Left cardiac atrium (tissue), 4 donors: ENCODE data around the gene MCF2L. TPM values are rescaled to one million over a fixed set of nuclear protein-coding genes. Genes with fewer than 3 reads are reported as not detected.
"Not testable (repeated sequence)": the region's sequence is repeated elsewhere in the genome, so short reads cannot be mapped to it uniquely, and the experiment has no call there.

Source experiments
- ATAC-seq, 2 donors: fragments of 200-7000 bp; cut with Tn5 transposase; one replicate each; pipeline ENCODE4 v1.9.1; 2020; ENCODE audit warnings: mild to moderate bottlenecking in 2 of 2, moderate library complexity in 2 of 2
- DNase-seq: peaks from one replicate; pipeline ENCODE4 v3.0.0-alpha.2; 2020
- intact Hi-C, 2 donors: fragments of 100-400 bp; cut with DNase I; formaldehyde crosslinking; loops; one replicate each; pipeline versions ENCODE4 v1.14.1 to v1.15.1; 2022 to 2023
- total RNA-seq, 2 donors: library from RNA; stranded (reverse); fragmentation: NEBNext Ultra II Directional; extraction: Animal tissue kit (Norgen Biotek cat#: 25700); gene quantifications; one replicate each; pipeline ENCODE4 v1.2.1, GENCODE V29; 2021
- donor health status: DM: no; HTN: yes; CAD: no.
- donor health status: DM: no; HTN: yes; CAD: no; lungs with severe emphysema.
- donor health status: DM: yes; HTN: yes; CAD: no.
- donor health status: Dilated cardiomyopathy.

Gene MCF2L
- total RNA-seq, 2 donors from 2014 or later: 39.1 to 41.6 TPM

DNA sequence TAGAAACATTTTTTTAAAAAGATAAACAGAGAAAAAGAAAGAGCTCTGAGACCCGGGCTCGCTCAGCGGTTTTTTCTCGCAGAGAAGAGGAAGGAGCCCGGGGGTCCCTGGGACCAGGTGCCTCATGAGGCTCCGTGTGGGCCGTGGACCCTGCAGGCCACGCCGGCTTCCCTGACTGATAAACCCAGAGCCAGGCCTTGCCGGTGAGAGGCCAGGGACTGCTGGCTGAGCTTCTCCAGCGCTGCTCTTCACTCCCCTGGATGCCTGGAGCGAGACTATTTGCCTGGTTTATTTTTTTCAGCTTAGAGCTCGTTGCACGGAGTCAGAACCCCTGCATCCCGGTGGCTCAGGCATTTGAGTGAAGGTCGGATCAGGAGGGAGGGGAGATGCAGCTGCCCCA, 83.2 kb downstream of the MCF2L start:
- ATAC-seq: no peak
- DNase-seq: peak; percentile 8
- intact Hi-C loops: no loop called here

DNA sequence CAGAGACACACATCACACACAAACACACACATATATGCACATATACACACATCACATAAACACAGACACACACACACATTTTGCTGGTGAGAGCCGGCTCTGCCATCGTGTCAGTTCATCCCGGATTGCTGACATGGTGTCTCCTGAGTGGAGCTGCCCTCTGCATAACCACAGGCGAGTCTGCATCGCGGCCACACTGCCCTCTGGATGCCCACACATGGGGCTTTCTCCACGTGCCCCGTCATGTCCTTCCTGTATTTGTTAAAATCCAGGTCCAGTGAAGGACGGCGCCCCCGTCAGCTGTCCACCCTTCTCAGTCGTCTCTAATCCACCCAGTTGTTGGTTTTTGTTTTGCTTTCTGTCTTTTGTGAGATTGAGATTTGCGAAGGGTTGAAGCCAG, 84.0 kb downstream of the MCF2L start:
- ATAC-seq (no peak), DNase-seq (peak; percentile 22)
- intact Hi-C loops: no loop called here

DNA sequence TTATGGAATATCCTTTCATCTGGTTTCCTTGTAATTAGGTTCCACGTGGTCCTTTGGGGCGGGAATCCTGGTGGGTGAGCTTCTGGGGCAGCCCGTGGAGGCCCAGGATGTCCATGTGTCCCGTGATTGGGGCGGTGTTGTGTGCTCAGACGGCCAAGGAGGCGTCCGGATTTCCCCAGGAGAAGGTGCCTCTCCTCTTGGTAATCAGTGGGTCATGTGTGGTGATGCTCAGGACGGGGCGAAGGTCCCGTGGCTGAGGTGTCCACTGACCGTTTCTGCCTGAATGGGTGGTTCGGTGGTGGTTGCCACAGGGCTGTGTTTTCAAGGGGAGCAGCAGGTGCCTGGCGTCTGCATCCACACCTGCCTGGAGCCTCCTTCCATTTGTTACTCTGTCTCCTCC, 84.4 kb downstream of the MCF2L start:
- ATAC-seq (no peak), DNase-seq (peak; percentile 10)
- intact Hi-C loops: no loop called here

DNA sequence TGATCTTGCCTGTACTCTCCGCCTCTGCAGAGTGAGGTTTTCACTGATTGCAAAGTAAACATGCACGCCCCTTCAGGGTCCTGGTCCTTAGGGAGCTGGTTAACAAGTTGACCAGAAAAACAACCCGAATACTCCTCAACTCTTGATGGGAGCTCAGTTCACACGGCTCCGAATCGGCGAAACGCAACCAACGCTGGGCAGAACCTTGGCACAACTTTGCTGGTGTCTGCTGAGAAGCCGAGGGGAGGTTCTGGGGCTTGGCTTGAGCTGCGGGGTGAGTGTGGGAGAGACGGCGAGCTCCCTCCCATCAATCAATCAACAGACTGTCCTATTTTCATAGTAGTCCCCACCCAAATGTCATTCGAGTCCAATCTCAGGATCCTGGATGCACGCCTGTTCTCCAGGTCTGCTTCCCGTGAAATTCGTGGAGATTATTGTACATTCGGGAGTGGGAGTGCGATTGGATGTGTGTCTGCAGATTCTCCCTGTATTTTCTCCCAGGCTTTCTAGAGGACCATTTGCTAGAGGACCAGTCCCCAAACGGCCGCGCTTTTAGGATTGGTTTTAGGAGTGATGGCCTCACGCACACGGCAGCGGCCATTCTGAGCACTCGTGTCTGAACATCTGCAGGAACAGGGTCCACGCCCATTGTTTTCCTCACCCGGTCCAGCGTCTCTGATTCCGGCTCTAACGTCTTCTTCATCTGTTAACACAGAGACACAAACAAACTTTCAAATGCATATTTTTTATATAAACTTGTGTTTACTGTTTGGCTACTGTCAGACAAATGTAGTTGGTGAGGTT, 85.0 kb downstream of the MCF2L start:
- intact Hi-C loops: no loop called here
- ATAC-seq (no peak), DNase-seq (peak; percentile 13)

DNA sequence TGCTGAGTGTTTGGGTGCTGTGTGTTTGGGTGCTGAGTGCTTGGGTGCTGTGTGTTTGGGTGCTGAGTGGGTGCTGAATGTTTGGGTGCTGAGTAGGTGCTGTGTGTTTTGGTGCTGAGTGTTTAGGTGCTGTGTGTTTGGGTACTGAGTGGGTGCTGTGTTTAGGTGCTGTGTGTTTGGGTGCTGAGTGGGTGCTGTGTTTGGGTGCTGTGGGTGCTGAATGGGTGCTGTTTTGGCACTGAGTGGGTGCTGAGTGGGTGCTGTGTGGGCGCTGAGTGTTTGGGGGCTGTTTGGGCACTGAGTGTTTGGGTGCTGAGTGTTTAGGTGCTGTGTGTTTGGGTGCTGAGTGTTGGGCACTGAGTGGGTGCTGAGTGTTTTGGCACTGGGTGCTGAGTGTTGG, 88.1 kb downstream of the MCF2L start:
- intact Hi-C loops: no loop called here
- ATAC-seq (no peak), DNase-seq (peak; percentile 4)

DNA sequence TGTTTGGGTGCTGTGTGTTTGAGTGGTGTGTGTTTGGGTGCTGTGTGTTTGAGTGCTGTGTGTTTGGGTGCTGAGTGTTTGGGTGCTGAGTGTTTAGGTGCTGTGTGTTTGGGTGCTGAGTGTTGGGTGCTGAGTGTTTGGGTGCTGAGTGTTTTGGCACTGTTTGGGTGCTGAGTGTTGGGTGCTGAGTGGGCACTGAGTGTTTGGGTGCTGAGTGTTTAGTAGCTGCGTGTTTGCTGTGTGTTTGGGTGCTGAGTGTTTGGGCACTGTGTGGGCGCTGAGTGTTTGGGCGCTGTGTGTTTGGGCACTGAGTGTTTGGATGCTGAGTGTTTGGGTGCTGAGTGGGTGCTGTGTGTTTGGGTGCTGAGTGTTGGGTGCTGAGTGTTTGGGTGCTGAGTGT, 88.5 kb downstream of the MCF2L start:
- DNase-seq, ATAC-seq, intact Hi-C loops: not testable (repeated sequence)

DNA sequence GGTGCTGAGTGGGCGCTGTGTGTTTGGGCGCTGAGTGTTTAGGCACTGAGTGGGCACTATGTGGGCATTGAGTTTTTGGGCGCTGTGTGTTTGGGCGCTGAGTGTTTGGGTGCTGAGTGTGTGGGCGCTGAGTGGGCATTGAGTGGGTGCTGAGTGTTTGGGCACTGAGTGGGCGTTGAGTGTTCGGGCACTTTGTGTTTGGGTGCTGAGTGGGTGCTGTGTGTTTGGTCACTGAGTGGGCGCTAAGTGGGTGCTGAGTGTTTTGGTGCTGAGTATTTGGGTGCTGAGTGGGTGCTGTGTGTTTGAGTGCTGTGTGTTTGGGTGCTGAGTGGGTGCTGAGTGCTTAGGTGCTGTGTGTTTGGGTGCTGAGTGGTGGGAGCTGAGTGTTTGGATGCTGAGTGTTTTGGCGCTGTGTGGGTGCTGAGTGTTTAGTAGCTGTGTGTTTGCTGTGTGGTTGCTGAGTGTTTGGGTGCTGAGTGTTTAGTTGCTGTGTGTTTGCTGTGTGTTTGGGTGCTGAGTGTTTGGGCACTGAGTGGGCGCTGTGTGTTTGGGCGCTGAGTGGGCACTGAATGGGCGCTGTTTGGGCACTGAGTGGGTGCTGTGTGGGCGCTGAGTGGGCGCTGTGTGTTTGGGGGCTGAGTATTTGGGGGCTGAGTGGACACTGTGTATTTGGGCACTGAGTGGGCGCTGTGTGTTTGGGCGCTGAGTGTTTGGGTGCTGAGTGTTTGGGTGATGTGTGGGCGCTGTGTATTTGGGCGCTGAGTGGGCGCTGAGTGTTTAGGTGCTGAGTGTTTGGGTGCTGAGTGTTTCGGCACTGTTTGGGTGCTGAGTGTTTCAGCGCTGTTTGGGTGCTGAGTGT, 89.3 kb downstream of the MCF2L start:
- DNase-seq: peak; percentile 6
- intact Hi-C loops: no loop called here
- peak in 1 of 2 donors; percentile 8 for ATAC-seq

DNA sequence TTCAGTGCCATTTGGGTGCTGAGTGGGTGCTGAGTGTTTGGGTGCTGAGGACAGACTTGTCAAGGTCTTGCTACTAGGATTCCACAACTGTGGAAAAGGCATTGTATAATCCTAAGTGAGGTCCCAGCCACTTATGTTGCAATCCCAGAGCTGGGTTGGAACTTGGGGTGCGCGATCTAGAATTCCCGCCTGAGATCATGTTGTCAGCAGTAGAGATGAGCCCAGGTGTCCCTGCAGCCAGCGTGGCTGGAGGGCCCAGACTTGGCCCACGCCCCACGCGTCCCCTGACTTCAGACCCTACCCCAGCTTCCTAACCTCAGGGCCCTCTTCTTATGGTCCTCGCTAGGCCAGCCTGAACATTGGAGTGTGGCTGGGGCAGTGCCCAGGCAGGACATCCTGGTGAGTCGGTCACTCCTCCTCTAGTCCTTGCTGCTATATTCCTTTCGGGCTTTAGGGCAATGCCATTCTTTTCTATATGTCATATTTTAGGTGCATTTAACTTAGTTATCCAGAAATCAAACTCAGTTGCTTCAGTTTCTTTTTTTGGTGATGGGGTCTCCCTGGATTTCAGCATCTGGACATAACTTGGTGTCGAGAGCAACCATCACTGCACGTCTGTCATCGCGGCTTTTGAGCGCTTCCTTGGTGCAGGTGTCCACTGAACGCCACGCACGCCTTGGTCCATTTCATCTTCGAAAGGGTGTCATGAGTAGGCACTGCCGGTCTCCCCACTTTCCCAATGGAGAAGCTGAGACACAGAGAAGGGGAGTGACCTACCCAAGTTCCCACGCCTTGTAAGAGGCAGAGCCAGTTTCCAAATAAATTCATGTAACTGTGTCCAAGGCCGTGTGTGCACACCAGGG, 90.2 kb downstream of the MCF2L start:
- intact Hi-C loops: no loop called here
- no peak for ATAC-seq
- DNase-seq: peak; percentile 1

DNA sequence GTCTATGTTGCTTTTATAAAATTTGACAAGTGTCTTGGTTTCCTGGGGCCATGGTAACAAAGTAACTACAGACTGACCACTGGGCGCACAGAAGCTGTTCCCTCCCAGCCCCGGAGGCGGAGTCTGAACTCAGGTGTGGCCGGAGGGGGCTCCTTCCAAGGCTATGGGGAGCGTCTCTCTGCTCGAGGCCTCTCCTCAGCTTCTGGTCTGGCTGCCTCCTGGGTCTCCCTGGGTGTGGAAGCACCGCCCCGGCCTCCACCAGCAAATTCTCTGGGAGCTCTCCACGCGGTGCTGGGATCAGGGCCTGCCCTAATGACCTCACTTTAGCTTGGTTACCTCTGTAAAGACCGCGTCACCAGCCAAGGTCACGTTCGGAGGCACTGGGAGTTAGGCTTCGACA, 90.9 kb downstream of the MCF2L start:
- ATAC-seq (no peak), DNase-seq (peak; percentile 14)
- intact Hi-C loops: no loop called here

DNA sequence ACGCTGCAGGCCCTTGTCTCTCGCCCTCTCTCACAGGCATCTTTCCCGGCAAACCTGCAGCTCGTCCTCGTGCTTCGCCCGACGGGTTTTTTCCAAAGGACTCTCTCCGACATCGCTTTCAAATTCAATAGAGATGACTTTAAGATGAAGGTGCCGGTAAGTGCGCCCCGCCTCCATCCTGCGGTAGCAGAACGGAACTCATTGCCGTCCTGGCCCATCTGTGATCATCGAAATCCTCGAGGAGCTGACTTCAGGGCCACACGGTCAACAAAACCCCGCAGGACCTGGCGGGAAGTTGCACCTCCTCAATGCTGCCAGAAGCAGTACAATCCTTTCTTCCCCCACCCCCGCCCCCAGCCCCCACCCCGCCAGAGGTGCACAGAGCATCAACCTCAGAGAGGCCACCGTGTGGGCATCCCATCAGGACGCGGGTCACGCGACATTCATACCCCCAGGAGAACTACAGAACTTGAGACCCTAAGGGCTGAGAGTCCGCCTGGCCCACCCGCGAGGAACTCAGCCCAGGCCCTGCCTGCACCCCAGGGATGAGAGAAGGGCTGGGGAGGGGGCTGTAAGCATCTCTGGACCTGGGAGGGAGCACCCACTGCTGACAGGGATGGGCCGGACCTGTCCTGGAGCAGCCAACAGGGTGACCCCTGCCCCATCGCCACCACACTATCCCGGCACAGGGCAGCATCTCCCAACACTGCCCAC, 91.7 kb downstream of the MCF2L start:
- ATAC-seq (no peak), DNase-seq (peak; percentile 11)
- intact Hi-C loops: no loop called here

DNA sequence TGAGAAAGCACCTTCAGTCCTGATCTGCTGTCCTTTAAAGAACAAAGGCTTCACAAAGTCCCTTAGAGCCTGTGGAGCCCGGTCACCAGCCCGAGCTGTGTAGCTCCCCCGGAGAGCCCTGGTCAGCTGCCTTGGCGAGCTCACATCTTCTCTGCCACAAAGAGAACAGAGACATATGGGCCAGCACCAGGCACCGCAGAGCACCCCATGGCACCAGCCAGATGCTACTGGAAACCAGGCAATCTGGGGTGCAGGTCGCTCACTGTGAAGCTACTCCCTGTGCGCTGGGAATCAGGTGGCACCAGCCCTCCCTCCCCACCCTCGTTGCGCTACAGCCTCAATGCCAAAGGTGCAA, 92.2 kb downstream of the MCF2L start:
- DNase-seq: peak; percentile 13
- intact Hi-C loops: no loop called here
- ATAC-seq: no peak

DNA sequence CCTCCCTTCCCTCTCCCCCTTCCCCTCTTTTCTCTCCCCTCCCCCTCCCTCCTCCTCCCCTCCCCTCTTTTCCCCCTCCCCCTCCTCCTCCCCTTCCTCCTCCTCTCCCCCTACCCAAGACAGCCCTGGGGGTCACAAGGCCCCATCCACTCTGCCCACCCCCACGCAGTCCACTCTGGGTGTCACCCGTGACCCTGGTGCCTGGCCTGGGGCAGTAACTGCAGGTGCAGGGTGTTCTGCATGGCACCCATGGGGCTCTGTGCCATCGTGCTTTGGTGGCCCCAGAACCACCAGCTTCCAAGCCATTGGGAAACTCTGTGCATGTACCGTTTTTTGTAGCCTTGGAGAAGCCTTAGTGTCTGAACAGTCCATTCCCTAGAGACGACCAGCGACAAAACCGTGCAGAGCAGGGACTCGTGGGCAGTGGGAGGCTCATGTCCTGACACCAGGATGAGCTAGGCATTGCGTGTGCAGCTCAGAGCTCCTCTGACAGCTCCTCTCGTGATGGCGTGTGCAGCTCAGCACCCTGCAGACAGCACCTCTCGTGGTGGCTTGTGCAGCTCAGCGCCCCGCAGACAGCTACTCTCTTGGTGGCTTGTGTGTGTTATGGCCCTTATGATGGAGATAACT, 92.9 kb downstream of the MCF2L start:
- intact Hi-C loops: no loop called here
- ATAC-seq (no peak), DNase-seq (peak; percentile 2)

DNA sequence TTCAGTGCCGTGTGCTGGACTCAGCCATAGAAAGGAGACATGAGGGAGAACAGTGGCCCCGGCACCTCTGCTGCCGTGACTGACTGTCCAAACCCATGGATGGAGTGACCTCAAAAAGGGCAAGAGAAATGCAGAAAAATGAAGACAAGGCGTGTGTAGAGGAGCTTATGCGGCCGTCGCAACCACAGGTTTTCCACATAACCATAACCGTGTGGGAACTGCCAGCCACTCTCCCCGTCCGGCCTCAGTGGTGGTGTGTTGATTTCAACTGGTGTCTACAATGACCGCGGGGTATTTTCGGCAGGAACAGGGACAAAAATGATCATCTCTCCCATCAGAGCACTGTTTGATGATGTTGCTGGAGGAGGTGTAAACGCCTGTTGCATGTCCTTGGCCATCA, 93.7 kb downstream of the MCF2L start:
- intact Hi-C loops: no loop called here
- DNase-seq (peak; percentile 1), ATAC-seq (no peak)

DNA sequence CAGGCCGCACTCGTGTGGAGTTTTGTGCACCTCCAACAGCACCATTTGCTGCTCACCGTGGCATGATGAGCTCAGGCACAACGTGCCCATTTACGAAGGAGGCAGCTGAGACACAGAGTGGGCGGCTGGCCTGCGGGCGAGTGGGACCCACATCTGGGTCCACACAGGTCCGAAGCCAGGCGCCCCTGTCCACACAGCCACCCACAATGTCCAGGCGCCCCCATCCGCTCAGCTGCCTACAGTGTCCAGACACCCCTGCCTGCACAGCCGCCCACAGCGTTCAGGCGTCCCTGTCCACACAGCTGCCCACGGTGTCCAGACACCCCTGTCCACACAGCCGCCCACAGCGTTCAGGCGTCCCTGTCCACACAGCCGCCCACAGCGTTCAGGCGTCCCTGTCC, 94.1 kb downstream of the MCF2L start:
- ATAC-seq: no peak
- intact Hi-C loops: no loop called here
- no peak for DNase-seq

DNA sequence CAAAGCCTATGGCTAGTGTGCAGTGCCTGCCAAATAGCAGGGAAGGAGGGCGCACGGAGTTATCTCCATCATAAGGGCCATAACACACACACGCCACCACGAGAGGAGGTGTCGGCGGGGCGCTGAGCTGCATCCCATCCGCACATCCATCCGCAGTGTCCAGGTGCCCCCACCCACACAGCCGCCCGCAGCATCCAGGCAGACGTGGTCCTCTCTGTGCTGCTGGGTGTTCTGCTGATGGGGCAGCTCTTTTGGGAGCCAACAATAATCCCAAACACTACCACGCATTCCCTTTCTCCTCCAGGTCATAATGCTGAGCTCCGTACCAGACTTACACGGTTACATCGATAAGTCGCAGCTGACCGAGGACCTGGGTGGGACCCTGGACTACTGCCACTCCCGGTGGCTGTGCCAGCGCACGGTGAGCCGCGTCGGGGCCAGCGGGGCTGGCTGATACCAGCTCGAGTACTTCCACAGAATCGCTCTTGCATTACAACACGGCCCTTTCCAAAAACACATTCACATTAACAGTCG, 95.1 kb downstream of the MCF2L start:
- DNase-seq (no peak), ATAC-seq (no peak)
- intact Hi-C loops: no loop called here

DNA sequence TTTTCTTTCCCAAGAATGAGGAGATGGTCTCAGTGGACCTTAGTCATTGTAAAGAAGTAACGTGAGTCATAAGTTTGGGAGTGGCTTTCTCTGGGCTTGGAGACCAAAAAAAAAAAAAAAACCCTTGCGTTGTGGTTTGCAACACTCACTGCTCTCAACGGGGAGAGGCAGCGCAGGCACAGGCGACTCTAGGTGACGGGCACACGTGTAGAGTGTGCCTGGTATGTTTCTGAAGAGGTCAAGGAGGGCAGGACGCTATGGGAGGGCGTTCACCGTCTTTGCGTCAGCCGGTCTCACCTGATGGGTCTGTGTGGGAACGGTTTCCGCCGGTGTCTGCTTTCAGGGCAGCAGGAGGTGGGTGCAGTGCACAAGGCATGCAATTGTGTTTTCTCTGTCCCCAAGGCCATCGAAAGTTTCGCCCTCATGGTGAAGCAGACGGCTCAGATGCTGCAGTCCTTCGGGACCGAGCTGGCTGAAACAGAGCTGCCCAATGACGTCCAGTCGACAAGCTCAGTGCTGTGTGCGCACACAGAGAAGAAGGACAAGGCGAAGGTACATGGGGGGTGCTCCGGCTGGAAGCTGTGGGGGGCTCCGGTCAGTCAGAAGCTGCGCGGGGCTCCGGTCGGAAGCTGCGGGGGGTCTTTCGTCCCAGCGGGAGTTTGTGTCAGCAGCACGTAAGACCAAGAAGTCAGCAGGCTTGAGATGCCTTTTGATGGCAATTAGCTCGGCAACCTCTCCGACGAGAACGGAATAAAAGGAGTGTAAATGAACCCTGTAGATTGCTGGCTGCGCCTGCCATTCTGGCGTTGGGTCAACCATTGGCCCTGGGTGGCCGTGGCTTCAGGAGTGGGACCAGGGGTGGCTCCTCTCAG, 95.8 kb downstream of the MCF2L start:
- ATAC-seq (peak in 1 of 2 donors; percentile 54), DNase-seq (no peak)
- intact Hi-C loops: no loop called here

DNA sequence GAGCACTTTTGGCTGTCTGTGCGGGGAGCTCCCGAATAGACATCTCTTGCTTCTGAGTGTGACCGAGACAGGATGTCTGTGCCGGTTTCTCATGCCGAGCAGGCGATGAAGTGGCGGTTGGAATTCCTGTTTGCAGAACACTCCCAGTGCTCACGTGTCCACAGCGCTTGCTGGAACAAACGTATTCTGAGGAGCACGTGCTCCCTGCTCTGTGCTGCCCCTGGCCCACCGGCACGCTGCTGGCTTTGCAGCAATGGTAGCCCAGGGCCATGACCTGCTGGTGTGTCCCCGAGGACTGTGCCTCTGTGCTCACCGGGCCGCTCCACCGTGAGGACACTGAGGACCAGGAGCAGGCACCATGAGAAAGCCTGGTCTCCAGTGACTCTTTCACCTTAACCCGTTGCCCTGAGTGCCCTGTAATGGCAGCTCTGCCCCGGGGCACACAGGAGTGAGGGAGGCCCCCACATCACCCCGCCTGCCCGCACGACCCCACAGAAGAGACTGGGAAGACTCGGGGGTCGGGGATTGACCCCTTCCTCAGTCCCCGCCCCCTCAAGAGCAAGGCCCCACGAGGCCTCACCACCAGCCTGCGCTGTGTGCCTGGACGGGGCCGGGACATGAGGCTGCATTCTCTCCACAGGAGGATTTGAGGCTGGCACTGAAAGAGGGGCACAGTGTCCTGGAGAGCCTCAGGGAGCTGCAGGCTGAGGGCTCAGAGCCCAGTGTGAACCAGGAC, 96.6 kb downstream of the MCF2L start:
- DNase-seq: no peak
- intact Hi-C loops: no loop called here
- no peak for ATAC-seq
